ENCODE results near the gene FGF10. TPM values are rescaled to one million over a fixed set of nuclear protein-coding genes. Genes with fewer than 3 reads are reported as not detected.
A peak's percentile ranks its signal among the peaks of the same experiment; 100 is the strongest.

FGF10 gene
- total and polyA plus RNA-seq, 9 donors, result 2.6 to 13.8 (median 5.1) TPM

GRCh38 chr5:44329716-44330115 is 59.5 kb downstream of the FGF10 start:
- H3K4me3 ChIP-seq (ENCODE audit: low read length), result no peak overlapping the region
- WGBS (ENCODE audit: insufficient coverage), result 81% methylated on average over 2 of the region's 2 CpGs
- no peaks in the 10 kb centered on the region for H3K4me1 ChIP-seq (ENCODE audit: control insufficient read depth, insufficient read depth, low read length)
- no peaks in the 10 kb centered on the region for H3K27me3 ChIP-seq (ENCODE audit: control insufficient read depth, insufficient read depth, low read length)
- no peaks in the 10 kb centered on the region for H3K36me3 ChIP-seq (ENCODE audit: control insufficient read depth, insufficient read depth, low read length)
- no peak overlapping the region for H3K27ac ChIP-seq (ENCODE audit: low read length)
- no peak for DNase-seq
- no peaks in the 10 kb centered on the region for H3K9me3 ChIP-seq (replicated peaks; ENCODE audit: control insufficient read depth, low read depth, low read length)

GRCh38 chr5:44321144-44321725 is 68.0 kb downstream of the FGF10 start:
- H3K9me3 ChIP-seq (replicated peaks; ENCODE audit: control insufficient read depth, low read depth, low read length), result no peaks in the 10 kb centered on the region
- no peaks in the 10 kb centered on the region for H3K36me3 ChIP-seq (ENCODE audit: control insufficient read depth, insufficient read depth, low read length)
- no peak for DNase-seq
- no peaks in the 10 kb centered on the region for H3K27me3 ChIP-seq (ENCODE audit: control insufficient read depth, insufficient read depth, low read length)
- H3K27ac ChIP-seq (ENCODE audit: low read length), result no peak overlapping the region
- WGBS (ENCODE audit: insufficient coverage), result 50% methylated on average over 2 of the region's 3 CpGs
- no peaks in the 10 kb centered on the region for H3K4me1 ChIP-seq (ENCODE audit: control insufficient read depth, insufficient read depth, low read length)
- no peak overlapping the region for H3K4me3 ChIP-seq (ENCODE audit: low read length)

GRCh38 chr5:44320188-44320587 is 69.0 kb downstream of the FGF10 start:
- DNase-seq, result no peak
- H3K4me3 ChIP-seq (ENCODE audit: low read length), result no peak overlapping the region
- H3K36me3 ChIP-seq (ENCODE audit: control insufficient read depth, insufficient read depth, low read length), result no peaks in the 10 kb centered on the region
- no peaks in the 10 kb centered on the region for H3K27me3 ChIP-seq (ENCODE audit: control insufficient read depth, insufficient read depth, low read length)
- no peaks in the 10 kb centered on the region for H3K4me1 ChIP-seq (ENCODE audit: control insufficient read depth, insufficient read depth, low read length)
- H3K9me3 ChIP-seq (replicated peaks; ENCODE audit: control insufficient read depth, low read depth, low read length), result no peaks in the 10 kb centered on the region
- WGBS (ENCODE audit: insufficient coverage), result no CpG with 5 or more reads among the region's 1 CpG
- H3K27ac ChIP-seq (ENCODE audit: low read length), result no peak overlapping the region

- DNase-seq, result no peak
- Histone ChIP-seq H3K27me3 (ENCODE audit: control insufficient read depth, insufficient read depth, low read length) (no peaks in the 10 kb centered on the region), H3K9me3 (replicated peaks; ENCODE audit: control insufficient read depth, low read depth, low read length) (no peaks in the 10 kb centered on the region), H3K4me1 (ENCODE audit: control insufficient read depth, insufficient read depth, low read length) (no peaks in the 10 kb centered on the region), H3K27ac (ENCODE audit: low read length) (no peak overlapping the region), H3K36me3 (ENCODE audit: control insufficient read depth, insufficient read depth, low read length) (no peaks in the 10 kb centered on the region), H3K4me3 (ENCODE audit: low read length) (no peak overlapping the region)
- no CpG with 5 or more reads among the region's 2 CpGs for WGBS (ENCODE audit: insufficient coverage)
Measured at GRCh38 chr5:44318883-44319282, 70.3 kb downstream of the FGF10 start.

GRCh38 chr5:44312374-44312773 is 76.8 kb downstream of the FGF10 start:
- Histone ChIP-seq H3K36me3 (ENCODE audit: control insufficient read depth, insufficient read depth, low read length) (no peaks in the 10 kb centered on the region), H3K4me3 (ENCODE audit: low read length) (no peak overlapping the region), H3K4me1 (ENCODE audit: control insufficient read depth, insufficient read depth, low read length) (no peaks in the 10 kb centered on the region), H3K9me3 (replicated peaks; ENCODE audit: control insufficient read depth, low read depth, low read length) (no peaks in the 10 kb centered on the region), H3K27ac (ENCODE audit: low read length) (no peak overlapping the region), H3K27me3 (ENCODE audit: control insufficient read depth, insufficient read depth, low read length) (no peaks in the 10 kb centered on the region)
- no CpG with 5 or more reads among the region's 1 CpG for WGBS (ENCODE audit: insufficient coverage)
- DNase-seq, result no peak

- Histone ChIP-seq H3K4me1 (ENCODE audit: control insufficient read depth, insufficient read depth, low read length) (no peaks in the 10 kb centered on the region), H3K9me3 (replicated peaks; ENCODE audit: control insufficient read depth, low read depth, low read length) (no peaks in the 10 kb centered on the region), H3K27me3 (ENCODE audit: control insufficient read depth, insufficient read depth, low read length) (no peaks in the 10 kb centered on the region), H3K4me3 (ENCODE audit: low read length) (no peak overlapping the region), H3K36me3 (ENCODE audit: control insufficient read depth, insufficient read depth, low read length) (no peaks in the 10 kb centered on the region), H3K27ac (ENCODE audit: low read length) (no peak overlapping the region)
- DNase-seq, result no peak
- WGBS (ENCODE audit: insufficient coverage), result no CpG with 5 or more reads among the region's 1 CpG
Measured at GRCh38 chr5:44300551-44300950, 88.7 kb downstream of the FGF10 start.

- no peak for DNase-seq
- Histone ChIP-seq H3K4me3 (ENCODE audit: low read length) (no peak overlapping the region), H3K27me3 (ENCODE audit: control insufficient read depth, insufficient read depth, low read length) (no peaks in the 10 kb centered on the region), H3K4me1 (ENCODE audit: control insufficient read depth, insufficient read depth, low read length) (no peaks in the 10 kb centered on the region), H3K36me3 (ENCODE audit: control insufficient read depth, insufficient read depth, low read length) (no peaks in the 10 kb centered on the region), H3K27ac (ENCODE audit: low read length) (no peak overlapping the region), H3K9me3 (replicated peaks; ENCODE audit: control insufficient read depth, low read depth, low read length) (no peaks in the 10 kb centered on the region)
- no CpG with 5 or more reads among the region's 4 CpGs for WGBS (ENCODE audit: insufficient coverage)
Measured at GRCh38 chr5:44299394-44299793, 89.8 kb downstream of the FGF10 start.

GRCh38 chr5:44294516-44294915 is 94.7 kb downstream of the FGF10 start:
- peak; percentile 90 for DNase-seq
- WGBS (ENCODE audit: insufficient coverage), result no CpG with 5 or more reads among the region's 2 CpGs
- H3K4me1 ChIP-seq (ENCODE audit: control insufficient read depth, insufficient read depth, low read length), result no peaks in the 10 kb centered on the region

GRCh38 chr5:44292736-44293135 is 96.5 kb downstream of the FGF10 start:
- WGBS (ENCODE audit: insufficient coverage), result no CpG with 5 or more reads among the region's 2 CpGs
- H3K4me3 ChIP-seq (ENCODE audit: low read length), result no peak overlapping the region
- no peaks in the 10 kb centered on the region for H3K27me3 ChIP-seq (ENCODE audit: control insufficient read depth, insufficient read depth, low read length)
- no peaks in the 10 kb centered on the region for H3K9me3 ChIP-seq (replicated peaks; ENCODE audit: control insufficient read depth, low read depth, low read length)
- H3K36me3 ChIP-seq (ENCODE audit: control insufficient read depth, insufficient read depth, low read length), result no peaks in the 10 kb centered on the region
- no peak overlapping the region for H3K27ac ChIP-seq (ENCODE audit: low read length)
- no peak for DNase-seq
- H3K4me1 ChIP-seq (ENCODE audit: control insufficient read depth, insufficient read depth, low read length), result no peaks in the 10 kb centered on the region

More at GRCh38 chr5:44294516-44294915, 94.7 kb downstream of the FGF10 start:
- H3K27me3 ChIP-seq (ENCODE audit: control insufficient read depth, insufficient read depth, low read length), result no peaks in the 10 kb centered on the region
- no peaks in the 10 kb centered on the region for H3K9me3 ChIP-seq (replicated peaks; ENCODE audit: control insufficient read depth, low read depth, low read length)
- no peak overlapping the region for H3K4me3 ChIP-seq (ENCODE audit: low read length)
- H3K27ac ChIP-seq (ENCODE audit: low read length), result no peak overlapping the region
- no peaks in the 10 kb centered on the region for H3K36me3 ChIP-seq (ENCODE audit: control insufficient read depth, insufficient read depth, low read length)

- peak; percentile 62 for DNase-seq
- no peaks in the 10 kb centered on the region for H3K4me1 ChIP-seq (ENCODE audit: control insufficient read depth, insufficient read depth, low read length)
- no peaks in the 10 kb centered on the region for H3K27me3 ChIP-seq (ENCODE audit: control insufficient read depth, insufficient read depth, low read length)
- H3K36me3 ChIP-seq (ENCODE audit: control insufficient read depth, insufficient read depth, low read length), result no peaks in the 10 kb centered on the region
- no peak overlapping the region for H3K27ac ChIP-seq (ENCODE audit: low read length)
- no peaks in the 10 kb centered on the region for H3K9me3 ChIP-seq (replicated peaks; ENCODE audit: control insufficient read depth, low read depth, low read length)
- WGBS (ENCODE audit: insufficient coverage), result no CpG with 5 or more reads among the region's 3 CpGs
- no peak overlapping the region for H3K4me3 ChIP-seq (ENCODE audit: low read length)
Measured at GRCh38 chr5:44278469-44278868, 110.8 kb downstream of the FGF10 start.

GRCh38 chr5:44275908-44276307 is 113.3 kb downstream of the FGF10 start:
- Histone ChIP-seq H3K4me3 (ENCODE audit: low read length) (no peak overlapping the region), H3K27ac (ENCODE audit: low read length) (no peak overlapping the region), H3K36me3 (ENCODE audit: control insufficient read depth, insufficient read depth, low read length) (no peaks in the 10 kb centered on the region), H3K4me1 (ENCODE audit: control insufficient read depth, insufficient read depth, low read length) (no peaks in the 10 kb centered on the region), H3K9me3 (replicated peaks; ENCODE audit: control insufficient read depth, low read depth, low read length) (no peaks in the 10 kb centered on the region), H3K27me3 (ENCODE audit: control insufficient read depth, insufficient read depth, low read length) (no peaks in the 10 kb centered on the region)
- DNase-seq, result no peak
- no CpG with 5 or more reads among the region's 1 CpG for WGBS (ENCODE audit: insufficient coverage)

Measured in muscle of leg (tissue), 11 donors.